RWPE1 (cell line): ENCODE data around the gene GUCA2B.

Source experiments
- CTCF ChIA-PET: fragments of 350-600 bp; sonication (Branson Sonifier 250); formaldehyde crosslinking; extraction: SDS; loops from one replicate; lab custom pipeline; 2021; lab: Yijun Ruan, JAX
- POLR2A ChIA-PET: fragments of 400-600 bp; formaldehyde crosslinking; extraction: SDS; loops from one replicate; lab custom pipeline; 2020; ENCODE audit warnings: antibody characterized with exemption; ENCODE audit not compliant: low non-redundant PET; lab: Yijun Ruan, JAX
- DNase-seq: peaks from one replicate; pipeline ENCODE4 v3.0.0; 2012; ENCODE audit warnings: low spot score
- H3K27ac ChIP-seq: fragments of 450-650 bp; 2 replicates; pipeline ENCODE4 v1.5.1; 2017
- CTCF ChIP-seq: fragments of 450-650 bp; conservative IDR thresholded peaks from 2 replicates; pipeline ENCODE4 v1.5.1; 2017; ENCODE audit warnings: low read depth, mild to moderate bottlenecking

The GUCA2B gene

GRCh38 chr1:42130061-42130660 lies 23.0 kb upstream of the GUCA2B start:
- DNase-seq: no peak
- H3K27ac ChIP-seq: no peak overlapping the region
- ChIA-PET CTCF (no interaction called here), POLR2A (no interaction called here)
- TF ChIP-seq CTCF: no peak

GRCh38 chr1:42133390-42133789 lies 19.8 kb upstream of the GUCA2B start:
- H3K27ac ChIP-seq: no peak overlapping the region
- TF ChIP-seq CTCF: no peak
- ChIA-PET POLR2A (no interaction called here), CTCF (interaction anchor here (0.7 kb wide), 1 partner anchor 41 kb away, joined by 6 read pairs; no protein-coding TSS in a partner anchor)
- DNase-seq: no peak

GRCh38 chr1:42133809-42134526 lies 19.2 kb upstream of the GUCA2B start:
- no peak overlapping the region for H3K27ac ChIP-seq
- ChIA-PET POLR2A (no interaction called here), CTCF (interaction anchor here (0.7 kb wide), 1 partner anchor 41 kb away, joined by 6 read pairs; no protein-coding TSS in a partner anchor)
- TF ChIP-seq CTCF: no peak
- no peak for DNase-seq

GRCh38 chr1:42135426-42135825 lies 17.8 kb upstream of the GUCA2B start:
- no peak for DNase-seq
- TF ChIP-seq CTCF: no peak
- H3K27ac ChIP-seq: no peak overlapping the region
- POLR2A ChIA-PET: no interaction called here
- CTCF ChIA-PET: no interaction called here

- no peak for DNase-seq
- H3K27ac ChIP-seq: no peak overlapping the region
- TF ChIP-seq CTCF: no peak
- POLR2A ChIA-PET: no interaction called here
- CTCF ChIA-PET: no interaction called here
These were observed 16.7 kb upstream of the GUCA2B start for GRCh38 chr1:42136466-42136865.

GRCh38 chr1:42137766-42138165 lies 15.4 kb upstream of the GUCA2B start:
- no peak for TF ChIP-seq CTCF
- H3K27ac ChIP-seq: no peak overlapping the region
- ChIA-PET CTCF (interaction anchor here (0.6 kb wide), 3 partner anchors 8 to 564 kb away, joined by 3 to 4 read pairs (median 3); no protein-coding TSS in a partner anchor), POLR2A (no interaction called here)
- DNase-seq: no peak
